Measurements from ENCODE around the gene CRYGC. TPM values are rescaled to one million over a fixed set of nuclear protein-coding genes. Genes with fewer than 3 reads are reported as not detected.
"Not testable (repeated sequence)": the region's sequence is repeated elsewhere in the genome, so short reads cannot be mapped to it uniquely, and the experiment has no call there.

Gene CRYGC
- total and polyA plus RNA-seq, 2 donors (not counting 1 experiment from before 2014, with no cell fraction given), result not detected

DNA sequence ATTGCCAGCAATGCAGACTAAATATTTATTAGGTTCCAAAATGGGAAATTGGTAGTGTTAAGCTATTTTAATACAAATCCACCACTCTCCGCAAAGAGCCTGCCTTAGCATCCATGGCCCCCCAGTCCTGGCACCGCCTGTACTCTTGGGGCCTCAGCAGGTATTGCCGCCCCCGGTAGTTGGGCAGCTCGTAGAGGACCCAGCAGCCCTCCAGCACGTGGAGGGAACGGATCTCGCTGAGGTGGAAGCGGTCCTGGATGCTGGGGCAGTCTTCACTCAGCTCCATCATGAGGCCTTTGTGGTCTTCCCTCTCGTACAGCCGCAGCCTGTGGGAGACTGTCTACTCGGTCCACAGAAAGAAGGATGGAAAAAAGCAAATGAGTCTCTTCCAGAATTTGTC is 1.5 kb downstream of the CRYGC start:
- H3K79me2 ChIP-seq (ENCODE audit: control insufficient read depth, insufficient read depth, low read length), result no peaks in the 10 kb centered on the region
- no peaks in the 10 kb centered on the region for H3K9me3 ChIP-seq (ENCODE audit: control insufficient read depth, insufficient read depth, low read depth, low read length)
- H3K27me3 ChIP-seq (ENCODE audit: control insufficient read depth, insufficient read depth, low read length), result no peaks in the 10 kb centered on the region
- H2AFZ ChIP-seq (ENCODE audit: low read length), result no peak overlapping the region
- H3K36me3 ChIP-seq (ENCODE audit: control insufficient read depth, insufficient read depth, low read length), result no peaks in the 10 kb centered on the region
- H3K9ac ChIP-seq (ENCODE audit: insufficient read depth, low read length), result no peak overlapping the region
- H3K4me3 ChIP-seq (replicated peaks in 1 of 4; ENCODE audit: control extremely low read depth in 1 of 4, insufficient read depth in 1 of 4, low read depth in 3 of 4, low read length in 4 of 4), result no peak overlapping the region
- H3K4me2 ChIP-seq (ENCODE audit: extremely low read depth, insufficient read depth, low read length), result no peak overlapping the region
- H3K27ac ChIP-seq (ENCODE audit: insufficient read depth, low read length), result no peak overlapping the region
- TF ChIP-seq, protein P1, sequence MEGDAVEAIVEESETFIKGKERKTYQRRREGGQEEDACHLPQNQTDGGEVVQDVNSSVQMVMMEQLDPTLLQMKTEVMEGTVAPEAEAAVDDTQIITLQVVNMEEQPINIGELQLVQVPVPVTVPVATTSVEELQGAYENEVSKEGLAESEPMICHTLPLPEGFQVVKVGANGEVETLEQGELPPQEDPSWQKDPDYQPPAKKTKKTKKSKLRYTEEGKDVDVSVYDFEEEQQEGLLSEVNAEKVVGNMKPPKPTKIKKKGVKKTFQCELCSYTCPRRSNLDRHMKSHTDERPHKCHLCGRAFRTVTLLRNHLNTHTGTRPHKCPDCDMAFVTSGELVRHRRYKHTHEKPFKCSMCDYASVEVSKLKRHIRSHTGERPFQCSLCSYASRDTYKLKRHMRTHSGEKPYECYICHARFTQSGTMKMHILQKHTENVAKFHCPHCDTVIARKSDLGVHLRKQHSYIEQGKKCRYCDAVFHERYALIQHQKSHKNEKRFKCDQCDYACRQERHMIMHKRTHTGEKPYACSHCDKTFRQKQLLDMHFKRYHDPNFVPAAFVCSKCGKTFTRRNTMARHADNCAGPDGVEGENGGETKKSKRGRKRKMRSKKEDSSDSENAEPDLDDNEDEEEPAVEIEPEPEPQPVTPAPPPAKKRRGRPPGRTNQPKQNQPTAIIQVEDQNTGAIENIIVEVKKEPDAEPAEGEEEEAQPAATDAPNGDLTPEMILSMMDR (conservative IDR thresholded peaks at IDR 0.05 in 1 of 2, IDR thresholded peaks at IDR 0.05 in 1 of 2; ENCODE audit: low read depth in 1 of 2, low read length in 2 of 2), result no peak
- no peak for TF ChIP-seq EZH2 (IDR thresholded peaks at IDR 0.05; ENCODE audit: low read length, missing control alignments)
- no peaks in the 10 kb centered on the region for H3K4me1 ChIP-seq (ENCODE audit: control insufficient read depth, extremely low read depth, insufficient read depth, low read length)
- DNase-seq (ENCODE audit: low read depth in 2 of 2), result no peak
- H4K20me1 ChIP-seq (ENCODE audit: control insufficient read depth, extremely low read depth, insufficient read depth, low read length), result no peaks in the 10 kb centered on the region

DNA sequence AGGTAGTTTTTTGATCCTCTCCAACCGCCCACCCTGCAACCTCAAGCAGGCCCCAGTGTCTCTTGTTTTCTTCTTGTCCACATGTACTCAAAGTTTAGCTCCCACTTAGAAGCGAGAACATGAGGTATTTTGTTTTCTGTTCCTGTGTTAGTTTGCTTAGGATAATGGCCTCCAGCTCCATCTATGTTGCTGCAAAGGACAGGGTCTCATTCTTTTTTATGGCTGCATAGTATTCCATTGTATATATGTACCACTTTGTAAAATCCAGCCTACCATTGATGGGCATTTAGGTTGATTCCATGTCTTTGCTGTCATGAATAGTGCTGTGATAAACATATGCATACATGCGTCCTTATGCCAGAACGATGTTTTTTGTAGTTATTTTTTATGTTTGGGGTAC is 2.5 kb downstream of the CRYGC start:
- Histone ChIP-seq H4K20me1 (ENCODE audit: control insufficient read depth, extremely low read depth, insufficient read depth, low read length) (no peaks in the 10 kb centered on the region), H3K79me2 (ENCODE audit: control insufficient read depth, insufficient read depth, low read length) (no peaks in the 10 kb centered on the region), H3K9ac (ENCODE audit: insufficient read depth, low read length) (no peak overlapping the region), H3K36me3 (ENCODE audit: control insufficient read depth, insufficient read depth, low read length) (no peaks in the 10 kb centered on the region), H3K27ac (ENCODE audit: insufficient read depth, low read length) (no peak overlapping the region), H3K27me3 (ENCODE audit: control insufficient read depth, insufficient read depth, low read length) (no peaks in the 10 kb centered on the region), H3K4me1 (ENCODE audit: control insufficient read depth, extremely low read depth, insufficient read depth, low read length) (no peaks in the 10 kb centered on the region), H3K9me3 (ENCODE audit: control insufficient read depth, insufficient read depth, low read depth, low read length) (no peaks in the 10 kb centered on the region), H3K4me3 (replicated peaks in 1 of 4; ENCODE audit: control extremely low read depth in 1 of 4, insufficient read depth in 1 of 4, low read depth in 3 of 4, low read length in 4 of 4) (no peak overlapping the region), H2AFZ (ENCODE audit: low read length) (no peak overlapping the region), H3K4me2 (ENCODE audit: extremely low read depth, insufficient read depth, low read length) (no peak overlapping the region)
- TF ChIP-seq, protein P1 (conservative IDR thresholded peaks at IDR 0.05 in 1 of 2, IDR thresholded peaks at IDR 0.05 in 1 of 2; ENCODE audit: low read depth in 1 of 2, low read length in 2 of 2), result no peak
- TF ChIP-seq EZH2 (IDR thresholded peaks at IDR 0.05; ENCODE audit: low read length, missing control alignments), result no peak
- DNase-seq (ENCODE audit: low read depth in 2 of 2), result no peak

DNA sequence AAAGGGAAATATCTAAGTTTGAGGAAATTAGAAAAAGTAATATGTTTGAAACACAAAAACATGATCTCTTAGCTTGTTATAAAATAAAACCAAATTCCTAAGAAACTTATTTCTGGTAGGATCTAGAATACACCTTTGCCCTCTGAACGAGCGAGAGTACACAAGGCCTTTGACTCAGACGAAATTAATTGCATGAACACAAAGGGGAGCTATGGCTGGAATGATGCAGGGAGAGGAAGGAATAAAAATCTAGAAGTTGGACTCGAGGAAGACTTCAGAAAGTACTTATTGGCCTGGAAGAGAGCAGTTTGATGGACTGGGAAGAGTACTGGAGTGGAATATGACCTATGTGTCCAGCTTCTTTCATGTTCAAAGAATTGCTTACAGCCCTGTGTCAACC is 4.4 kb downstream of the CRYGC start:
- TF ChIP-seq EZH2 (IDR thresholded peaks at IDR 0.05; ENCODE audit: low read length, missing control alignments), result no peak
- TF ChIP-seq, protein P1 (conservative IDR thresholded peaks at IDR 0.05 in 1 of 2, IDR thresholded peaks at IDR 0.05 in 1 of 2; ENCODE audit: low read depth in 1 of 2, low read length in 2 of 2), result no peak
- H3K4me2 ChIP-seq (ENCODE audit: extremely low read depth, insufficient read depth, low read length), result no peak overlapping the region
- H3K36me3 ChIP-seq (ENCODE audit: control insufficient read depth, insufficient read depth, low read length), result no peaks in the 10 kb centered on the region
- H3K27me3 ChIP-seq (ENCODE audit: control insufficient read depth, insufficient read depth, low read length), result no peaks in the 10 kb centered on the region
- H3K79me2 ChIP-seq (ENCODE audit: control insufficient read depth, insufficient read depth, low read length), result no peaks in the 10 kb centered on the region
- no peak for DNase-seq (ENCODE audit: low read depth in 2 of 2)
- no peak overlapping the region for H3K27ac ChIP-seq (ENCODE audit: insufficient read depth, low read length)
- H4K20me1 ChIP-seq (ENCODE audit: control insufficient read depth, extremely low read depth, insufficient read depth, low read length), result no peaks in the 10 kb centered on the region
- no peak overlapping the region for H3K9ac ChIP-seq (ENCODE audit: insufficient read depth, low read length)
- H3K4me1 ChIP-seq (ENCODE audit: control insufficient read depth, extremely low read depth, insufficient read depth, low read length), result no peaks in the 10 kb centered on the region
- no peak overlapping the region for H3K4me3 ChIP-seq (replicated peaks in 1 of 4; ENCODE audit: control extremely low read depth in 1 of 4, insufficient read depth in 1 of 4, low read depth in 3 of 4, low read length in 4 of 4)
- no peak overlapping the region for H2AFZ ChIP-seq (ENCODE audit: low read length)
- H3K9me3 ChIP-seq (ENCODE audit: control insufficient read depth, insufficient read depth, low read depth, low read length), result no peaks in the 10 kb centered on the region

DNA sequence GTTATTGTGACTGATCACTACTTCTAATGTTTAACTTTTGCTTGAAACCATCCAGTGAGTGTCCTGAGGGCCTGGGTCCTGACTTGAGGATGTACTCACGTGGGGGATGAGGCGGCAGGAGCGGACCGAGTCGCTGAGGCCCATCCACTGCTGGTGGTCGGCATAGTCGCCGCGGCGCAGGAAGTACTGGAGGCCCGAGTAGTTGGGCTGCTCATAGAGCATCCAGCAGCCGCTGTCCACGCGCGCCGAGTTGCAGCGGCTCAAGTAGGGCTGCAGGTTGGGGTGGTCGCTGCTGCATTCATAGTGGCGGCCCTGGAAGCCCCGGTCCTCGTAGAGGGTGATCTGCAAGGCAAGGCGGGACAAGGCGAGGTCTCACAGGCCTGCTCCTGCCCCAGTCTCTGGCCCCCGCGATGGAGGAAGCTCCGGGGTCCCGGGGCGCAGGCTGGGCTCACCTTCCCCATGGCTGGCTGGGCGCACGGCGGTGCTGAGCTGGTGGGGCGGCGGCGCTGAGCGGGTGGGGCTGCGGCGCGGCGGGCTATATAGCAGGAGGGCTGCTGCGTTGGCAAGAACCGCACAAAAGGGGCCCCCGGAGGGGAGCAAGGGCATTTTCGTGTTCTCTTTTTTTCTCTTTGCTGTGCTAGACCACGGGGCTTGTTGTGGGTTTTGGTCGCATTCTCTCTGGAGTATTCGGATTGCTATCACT is 5.5 kb downstream of the CRYGC start, which contains the start of gene CRYGD:
CRYGD (minus strand) TSS at position 512 of the 703 bp plus-strand sequence; CDS start at position 461, 51 bp downstream.
- H3K4me2 ChIP-seq (ENCODE audit: extremely low read depth, insufficient read depth, low read length), result not testable (repeated sequence)
- H3K4me3 ChIP-seq (replicated peaks in 1 of 4; ENCODE audit: control extremely low read depth in 1 of 4, insufficient read depth in 1 of 4, low read depth in 3 of 4, low read length in 4 of 4), result peak within 1 kb of the TSS in 2 of 4 experiments; percentile 14 to 15

More for the DNA sequence above, 5.5 kb downstream of the CRYGC start, which contains the start of gene CRYGD:
- not testable (repeated sequence) for DNase-seq (ENCODE audit: low read depth in 2 of 2); H3K27me3 ChIP-seq (ENCODE audit: control insufficient read depth, insufficient read depth, low read length); H3K9me3 ChIP-seq (ENCODE audit: control insufficient read depth, insufficient read depth, low read depth, low read length); H2AFZ ChIP-seq (ENCODE audit: low read length); H3K9ac ChIP-seq (ENCODE audit: insufficient read depth, low read length); H3K27ac ChIP-seq (ENCODE audit: insufficient read depth, low read length); H3K36me3 ChIP-seq (ENCODE audit: control insufficient read depth, insufficient read depth, low read length); H4K20me1 ChIP-seq (ENCODE audit: control insufficient read depth, extremely low read depth, insufficient read depth, low read length); H3K4me1 ChIP-seq (ENCODE audit: control insufficient read depth, extremely low read depth, insufficient read depth, low read length); H3K79me2 ChIP-seq (ENCODE audit: control insufficient read depth, insufficient read depth, low read length)

All from fibroblast of lung (primary cell).